ENCODE results near the gene KDM4C. TPM values are rescaled to one million over a fixed set of nuclear protein-coding genes. Genes with fewer than 3 reads are reported as not detected.
"Not testable (repeated sequence)": the region's sequence is repeated elsewhere in the genome, so short reads cannot be mapped to it uniquely, and the experiment has no call there.

The KDM4C gene
- total RNA-seq, 2 donors from 2014 or later: 26.1 to 47.8 TPM

- H3K27me3 ChIP-seq (replicated peaks; ENCODE audit: insufficient read depth): no peaks in the 10 kb centered on the region
- H3K27ac ChIP-seq: no peak overlapping the region
- no peak overlapping the region for H3K4me3 ChIP-seq
- peaks cover 8 to 14% of the 10 kb centered on the region in 2 donors for H3K4me1 ChIP-seq (ENCODE audit: control insufficient read depth in 1 of 2, low read depth in 2 of 2)
- TF ChIP-seq CTCF (IDR thresholded peaks at IDR 0.05): no peak
- DNase-seq (ENCODE audit: low spot score) (no peak), ATAC-seq (ENCODE audit: insufficient number of reproducible peaks, low FRiP score, low read depth) (no peak)
- H3K9me3 ChIP-seq: no peaks in the 10 kb centered on the region
- no peaks in the 10 kb centered on the region for H3K36me3 ChIP-seq
These were observed 188.0 kb downstream of the KDM4C start for GRCh38 chr9:6945816-6946215.

GRCh38 chr9:6946583-6947166 lies 188.9 kb downstream of the KDM4C start:
- no peak for TF ChIP-seq CTCF (IDR thresholded peaks at IDR 0.05)
- no peak overlapping the region for H3K4me3 ChIP-seq
- H3K27ac ChIP-seq: no peak overlapping the region
- H3K9me3 ChIP-seq: no peaks in the 10 kb centered on the region
- peaks cover 8 to 14% of the 10 kb centered on the region in 2 donors for H3K4me1 ChIP-seq (ENCODE audit: control insufficient read depth in 1 of 2, low read depth in 2 of 2)
- no peaks in the 10 kb centered on the region for H3K36me3 ChIP-seq
- ATAC-seq (ENCODE audit: insufficient number of reproducible peaks, low FRiP score, low read depth) (no peak), DNase-seq (ENCODE audit: low spot score) (no peak)
- no peaks in the 10 kb centered on the region for H3K27me3 ChIP-seq (replicated peaks; ENCODE audit: insufficient read depth)

- not testable (repeated sequence) for ATAC-seq (ENCODE audit: insufficient number of reproducible peaks, low FRiP score, low read depth); DNase-seq (ENCODE audit: low spot score); H3K27ac ChIP-seq; H3K27me3 ChIP-seq (replicated peaks; ENCODE audit: insufficient read depth); H3K36me3 ChIP-seq; H3K4me3 ChIP-seq; H3K9me3 ChIP-seq
- peaks cover 7 to 13% of the 10 kb centered on the region in 2 donors for H3K4me1 ChIP-seq (ENCODE audit: control insufficient read depth in 1 of 2, low read depth in 2 of 2)
These were observed 191.1 kb downstream of the KDM4C start for GRCh38 chr9:6948921-6949320.

GRCh38 chr9:6955251-6955921 lies 197.6 kb downstream of the KDM4C start:
- ATAC-seq (ENCODE audit: insufficient number of reproducible peaks, low FRiP score, low read depth) (no peak), DNase-seq (ENCODE audit: low spot score) (no peak)
- Histone ChIP-seq H3K4me3 (no peak overlapping the region), H3K36me3 (no peaks in the 10 kb centered on the region), H3K4me1 (ENCODE audit: control insufficient read depth in 1 of 2, low read depth in 2 of 2) (peaks cover 0 to 19% of the 10 kb centered on the region in 2 donors), H3K27me3 (replicated peaks; ENCODE audit: insufficient read depth) (no peaks in the 10 kb centered on the region), H3K27ac (no peak overlapping the region), H3K9me3 (no peaks in the 10 kb centered on the region)
- no peak for TF ChIP-seq CTCF (IDR thresholded peaks at IDR 0.05)

GRCh38 chr9:6956879-6957278 lies 199.1 kb downstream of the KDM4C start:
- H3K27ac ChIP-seq: no peak overlapping the region
- no peaks in the 10 kb centered on the region for H3K9me3 ChIP-seq
- H3K4me1 ChIP-seq (ENCODE audit: control insufficient read depth in 1 of 2, low read depth in 2 of 2): peaks cover 0 to 19% of the 10 kb centered on the region in 2 donors
- no peak overlapping the region for H3K4me3 ChIP-seq
- ATAC-seq (ENCODE audit: insufficient number of reproducible peaks, low FRiP score, low read depth) (no peak), DNase-seq (ENCODE audit: low spot score) (no peak)
- TF ChIP-seq CTCF (IDR thresholded peaks at IDR 0.05): no peak
- H3K27me3 ChIP-seq (replicated peaks; ENCODE audit: insufficient read depth): no peaks in the 10 kb centered on the region
- H3K36me3 ChIP-seq: no peaks in the 10 kb centered on the region

All from thoracic aorta (tissue), 2 donors.